DND-41 (cell line): ENCODE results near the gene RNASEL.

Source experiments
- CTCF ChIP-seq: IDR thresholded peaks from 2 replicates; pipeline ENCODE4 v1.5.1; 2012; ENCODE audit warnings: borderline replicate concordance, low read length, moderate library complexity, mild to moderate bottlenecking; ENCODE audit not compliant: poor library complexity, severe bottlenecking; ENCODE audit errors: extremely low read depth
- EZH2 ChIP-seq: IDR thresholded peaks from 3 replicates; pipeline ENCODE4 v1.6.1; 2012; ENCODE audit warnings: borderline replicate concordance, low read depth, mild to moderate bottlenecking, moderate library complexity, low read length, inconsistent platforms; ENCODE audit not compliant: severe bottlenecking

DNA sequence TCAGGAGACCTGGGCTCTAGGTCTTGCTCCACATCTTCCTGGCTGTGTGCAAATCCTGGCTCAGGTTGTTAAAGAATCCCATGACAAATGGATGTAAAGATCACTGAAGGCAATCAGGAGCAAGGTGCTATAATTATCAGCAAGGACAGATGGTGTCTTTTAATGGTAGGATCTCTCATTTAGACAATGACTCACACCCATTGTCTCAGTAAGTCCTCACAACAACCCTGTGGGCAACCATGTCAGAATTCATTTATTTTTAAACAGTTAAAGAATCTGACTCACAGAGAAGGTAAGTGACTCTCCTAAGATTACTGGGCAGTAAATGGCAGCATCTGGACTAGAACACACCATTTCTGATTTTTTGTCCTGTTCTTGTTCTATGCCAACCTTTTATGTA, 32.8 kb downstream of the RNASEL start:
- TF ChIP-seq CTCF, result no peak
- no peak for TF ChIP-seq EZH2
